HG03064 (cell line): ENCODE results near the gene ZNF674.
A peak's percentile ranks its signal among the peaks of the same experiment; 100 is the strongest.
"Not testable (repeated sequence)": the region's sequence is repeated elsewhere in the genome, so short reads cannot be mapped to it uniquely, and the experiment has no call there.

Experiments used
- ATAC-seq: cut with Tn5 transposase; IDR thresholded peaks from one replicate; pipeline ENCODE4 v1.9.1; 2021; ENCODE audit warnings: low read depth; ENCODE audit not compliant: unreplicated experiment

ZNF674 gene

GRCh38 chrX:46571423-46572339 is 26.5 kb upstream of the ZNF674 start:
- no peak for ATAC-seq

DNA sequence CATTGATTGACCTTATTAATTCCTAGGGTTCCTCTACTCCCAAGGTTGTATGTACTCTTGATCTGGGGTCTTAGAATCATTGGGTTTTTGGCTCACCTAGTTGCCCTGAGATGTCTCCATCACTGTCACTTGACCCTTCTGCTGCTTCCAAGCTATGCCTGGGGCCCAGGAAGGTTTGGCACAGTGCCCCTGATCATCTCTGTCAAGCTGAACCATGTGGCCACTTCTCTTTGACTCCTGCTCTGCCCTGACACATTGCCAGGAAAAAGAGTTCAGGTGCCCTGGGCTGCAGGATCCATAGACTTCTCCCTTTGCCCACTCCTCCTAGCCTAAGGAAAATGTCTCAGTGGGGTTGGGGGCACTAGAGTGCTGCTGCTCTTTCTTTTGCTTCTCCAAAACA is 24.4 kb upstream of the ZNF674 start:
- no peak for ATAC-seq

DNA sequence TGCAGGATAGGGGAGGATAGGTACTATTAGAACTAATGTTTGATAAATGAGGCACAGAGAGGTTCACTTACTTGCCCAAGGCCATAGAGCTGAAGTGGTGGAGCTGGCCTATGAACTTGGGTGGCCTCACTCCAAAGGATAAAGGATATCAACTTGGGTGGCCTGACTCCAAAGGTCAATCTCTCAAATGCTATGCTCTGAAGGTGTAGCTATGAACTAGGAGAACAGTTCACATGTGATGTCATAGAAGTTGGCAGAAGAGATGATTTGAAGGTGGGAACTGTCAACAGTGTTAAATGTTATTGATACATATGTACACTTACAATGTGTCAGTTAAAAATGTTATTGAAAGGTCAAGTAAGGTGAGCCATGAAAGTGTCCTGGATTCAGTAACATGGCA is 22.2 kb upstream of the ZNF674 start:
- no peak for ATAC-seq

- ATAC-seq: peak; percentile 97
Measured at GRCh38 chrX:46561824-46562657, 16.8 kb upstream of the ZNF674 start.

GRCh38 chrX:46559062-46559461 is 13.8 kb upstream of the ZNF674 start:
- no peak for ATAC-seq

DNA sequence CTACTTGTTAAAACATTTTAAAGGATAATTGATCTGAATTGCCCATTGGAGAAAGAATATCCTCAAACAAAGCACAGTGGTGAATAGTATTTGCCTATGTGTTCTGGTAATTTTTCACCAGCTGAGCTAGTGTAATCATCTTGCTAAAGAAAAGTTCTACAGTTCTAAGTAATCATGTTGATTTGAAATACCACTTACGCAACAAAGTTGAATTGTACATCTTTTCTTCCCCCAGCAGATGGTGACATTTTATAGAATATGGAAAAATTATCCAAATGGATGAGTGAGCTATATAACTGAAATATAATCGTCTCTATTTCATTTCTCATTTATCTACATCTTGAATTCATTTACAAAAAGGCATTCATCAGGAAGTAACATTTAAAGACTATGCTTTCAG is 9.7 kb upstream of the ZNF674 start:
- no peak for ATAC-seq

GRCh38 chrX:46553935-46554334 is 8.7 kb upstream of the ZNF674 start:
- ATAC-seq: no peak

DNA sequence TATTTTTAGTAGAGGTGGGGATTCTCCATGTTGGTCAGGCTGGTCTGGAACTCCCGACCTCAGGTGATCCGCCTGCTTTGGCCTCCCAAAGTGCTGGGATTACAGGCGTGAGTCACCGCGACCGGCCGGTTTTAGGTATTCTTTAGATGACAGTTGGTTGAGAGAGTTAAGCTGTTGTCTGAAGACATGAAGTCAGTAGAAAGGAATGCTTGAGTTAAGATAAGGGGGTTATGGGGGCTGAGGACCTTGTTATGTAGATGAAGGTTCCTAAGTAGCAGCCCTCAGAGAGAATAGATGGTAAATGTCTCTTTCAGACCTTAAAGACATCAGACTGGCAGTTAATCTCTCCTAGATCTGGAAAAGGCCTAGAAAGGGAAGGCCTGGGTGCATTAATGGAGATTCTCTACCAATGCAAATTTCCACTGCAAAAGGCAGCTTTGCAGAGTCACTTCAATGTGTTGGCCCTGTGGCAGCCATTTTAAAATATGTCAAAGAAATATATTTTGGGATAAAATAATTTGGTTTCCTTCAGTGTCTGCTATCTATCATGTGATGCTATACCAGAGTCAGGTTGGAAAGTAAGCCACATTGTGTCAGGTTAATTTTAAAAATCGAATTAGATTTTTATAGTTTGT is 6.4 kb upstream of the ZNF674 start:
- no peak for ATAC-seq

GRCh38 chrX:46549914-46550313 is 4.7 kb upstream of the ZNF674 start:
- no peak for ATAC-seq

GRCh38 chrX:46547857-46548256 is 2.6 kb upstream of the ZNF674 start:
- ATAC-seq: no peak

DNA sequence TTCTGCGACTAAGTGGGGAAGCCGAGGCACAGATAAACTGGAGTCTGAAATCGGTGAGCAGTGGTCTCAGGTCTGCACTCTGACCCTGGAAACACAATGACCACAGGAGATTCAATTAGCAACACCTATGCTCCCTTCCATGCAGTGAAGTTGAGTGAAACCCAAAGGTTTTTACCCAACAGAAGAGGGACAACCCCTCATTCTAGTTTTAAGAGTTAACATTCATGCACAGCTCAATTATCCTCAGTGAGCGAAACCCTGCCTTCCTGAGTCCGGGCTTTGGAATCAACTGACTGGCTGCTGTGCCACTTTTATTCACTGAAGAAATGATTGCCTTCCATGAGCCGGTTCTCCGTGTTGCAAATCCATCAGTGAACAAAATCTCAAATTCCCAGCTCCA is 694 bp downstream of the ZNF674 start:
- not testable (repeated sequence) for ATAC-seq

GRCh38 chrX:46543441-46543840 is 1.8 kb downstream of the ZNF674 start:
- no peak for ATAC-seq

DNA sequence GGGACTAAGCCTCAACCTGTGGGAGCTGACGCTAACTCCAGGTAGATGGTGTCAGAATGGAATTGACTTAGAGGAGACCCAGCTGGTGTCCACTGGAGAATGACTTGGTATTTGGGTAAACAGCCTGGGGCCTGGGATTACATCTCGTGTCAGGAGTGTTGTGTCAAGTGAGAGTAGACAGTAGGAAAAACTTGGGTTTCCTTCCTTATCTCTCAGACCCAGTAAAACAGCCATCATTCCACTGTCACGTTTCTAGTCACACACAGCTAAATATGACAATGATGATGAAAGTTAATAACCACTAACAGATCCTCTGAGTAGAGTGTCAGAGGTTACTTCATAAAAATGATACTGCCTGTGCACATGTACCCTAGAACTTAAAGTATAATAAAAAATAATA is 13.8 kb downstream of the ZNF674 start:
- no peak for ATAC-seq

- not testable (repeated sequence) for ATAC-seq
Measured at GRCh38 chrX:46530404-46530908, 14.8 kb downstream of the ZNF674 start.

DNA sequence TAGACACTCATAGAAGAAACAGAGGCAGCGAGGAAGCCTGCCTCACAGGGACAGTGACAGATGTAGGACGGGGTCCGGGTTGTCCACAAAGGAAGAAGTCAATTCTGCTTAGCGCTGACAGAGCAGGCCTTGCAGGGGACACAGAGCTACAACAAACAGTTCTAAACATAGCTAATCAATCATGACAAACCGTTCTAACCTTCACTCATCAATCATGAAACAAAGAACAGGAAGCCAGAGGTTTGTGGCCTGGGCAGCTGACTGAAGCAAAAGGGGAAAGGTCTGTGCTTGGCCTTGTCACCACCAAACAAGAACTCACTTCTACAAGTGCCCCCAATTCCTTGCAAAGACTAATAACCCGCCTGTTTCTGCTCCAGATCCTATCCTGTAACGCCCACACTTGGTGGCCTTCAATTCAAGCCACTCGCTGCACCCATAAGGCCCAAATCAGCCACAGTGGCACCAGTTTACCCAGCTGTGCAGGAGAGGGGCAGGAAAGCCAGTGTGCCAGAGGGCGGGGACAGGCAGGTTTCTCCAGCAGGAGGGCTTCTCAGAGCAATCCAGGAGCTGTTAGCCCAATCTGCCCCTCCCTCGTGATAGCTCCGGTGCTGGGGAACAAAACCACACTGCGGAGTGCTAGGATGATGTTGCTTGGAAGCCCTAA is 15.3 kb downstream of the ZNF674 start:
- ATAC-seq: not testable (repeated sequence)

GRCh38 chrX:46528640-46529039 is 16.6 kb downstream of the ZNF674 start:
- not testable (repeated sequence) for ATAC-seq

DNA sequence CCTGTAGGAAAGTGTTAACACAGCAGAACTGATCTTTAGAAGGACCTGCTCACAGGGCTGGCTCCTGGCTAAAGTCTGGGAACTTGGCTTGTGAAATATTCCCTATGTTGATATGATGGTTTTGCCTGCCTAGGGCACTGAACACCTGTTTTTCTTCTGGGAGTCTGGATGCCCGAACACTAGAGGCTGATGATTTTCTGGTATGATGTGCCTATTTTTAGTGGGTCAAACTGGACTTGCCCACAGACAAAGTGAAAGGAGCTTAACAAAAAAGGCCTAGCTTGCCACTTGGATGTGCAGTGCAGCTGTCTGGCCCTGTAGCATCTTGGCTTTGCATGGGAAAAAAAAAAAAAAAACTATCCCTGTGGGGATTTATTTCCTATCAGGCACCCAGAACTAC is 39.1 kb downstream of the ZNF674 start:
- ATAC-seq: no peak

- no peak for ATAC-seq
Measured at GRCh38 chrX:46502848-46503247, 42.4 kb downstream of the ZNF674 start.

DNA sequence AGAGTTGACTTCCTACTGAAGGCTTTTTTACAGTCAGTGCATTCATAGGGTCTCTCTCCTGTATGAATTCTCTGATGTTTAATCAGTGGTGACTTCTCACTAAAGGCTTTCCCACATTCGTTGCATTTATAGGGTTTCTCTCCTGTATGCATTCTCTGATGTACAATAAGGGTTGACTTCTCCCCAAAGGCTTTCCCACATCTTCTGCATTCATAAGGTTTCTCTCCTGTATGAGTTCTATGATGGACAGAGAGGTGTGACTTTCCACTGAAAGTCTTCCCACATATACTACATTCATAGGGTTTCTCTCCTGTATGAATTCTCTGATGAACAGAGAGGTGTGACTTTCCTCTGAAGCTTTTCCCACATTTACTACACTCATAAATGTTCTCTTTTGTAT is 45.2 kb downstream of the ZNF674 start:
- no peak for ATAC-seq

DNA sequence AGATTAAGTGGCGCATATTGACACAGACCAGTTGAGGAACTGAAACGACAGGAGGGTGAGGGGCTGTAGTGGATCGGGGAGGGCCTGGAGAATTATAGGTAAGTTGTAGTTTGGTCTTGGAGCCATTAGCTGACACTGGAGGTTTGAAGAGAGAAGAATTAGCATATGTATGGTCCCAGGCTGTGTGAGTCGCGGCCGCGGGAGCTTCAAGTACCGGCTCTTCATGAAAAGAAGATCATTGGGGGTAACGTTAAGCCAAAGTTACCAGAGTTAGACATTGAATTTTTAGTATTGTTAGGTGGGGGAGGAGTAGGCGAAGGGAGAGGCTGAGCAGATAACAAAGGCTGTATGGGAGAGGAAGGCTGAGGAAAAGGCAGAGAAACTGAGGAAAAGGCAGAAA is 56.5 kb downstream of the ZNF674 start:
- no peak for ATAC-seq
